Stimulated activated naive CD8-positive, alpha-beta T cell treated with anti-CD3 and anti-CD28 coated beads, Interleukin-15, Interleukin-2, amounts not matched to agents 100 U/mL and 50 U/mL, for 24 hours (primary cell): Measurements from ENCODE around the gene CCAR1.
"Not testable (repeated sequence)": the region's sequence is repeated elsewhere in the genome, so short reads cannot be mapped to it uniquely, and the experiment has no call there.

Experiments
- ATAC-seq: fragments of 150-1000 bp; cut with Tn5 transposase; one replicate; pipeline ENCODE4 v1.10.0; 2021
- DNase-seq: peaks from one replicate; pipeline ENCODE4 v3.0.0; 2021

Gene CCAR1

GRCh38 chr10:68759967-68760366, 38.9 kb downstream of the CCAR1 start:
- DNase-seq (no peak), ATAC-seq (no peak)

DNA sequence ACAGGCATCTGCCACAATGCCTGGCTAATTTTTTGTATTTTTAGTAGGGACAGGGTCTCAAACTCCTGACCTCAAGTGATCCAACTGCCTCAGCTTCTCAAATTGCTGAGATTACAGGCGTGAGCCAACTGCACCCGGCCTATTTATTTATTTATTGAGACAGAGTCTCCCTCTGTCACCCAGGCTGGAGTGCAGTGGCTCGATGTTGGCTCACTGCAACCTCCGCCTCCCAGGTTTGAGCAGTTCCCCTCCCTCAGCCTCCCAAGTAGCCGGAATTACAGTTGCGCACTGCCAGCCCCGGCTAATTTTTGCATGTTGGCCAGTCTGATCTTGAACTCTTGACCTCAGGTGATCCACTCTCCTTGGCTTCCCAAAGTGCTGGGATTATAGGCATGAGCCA, 46.4 kb downstream of the CCAR1 start:
- not testable (repeated sequence) for ATAC-seq, DNase-seq

GRCh38 chr10:68781613-68782574, 60.9 kb downstream of the CCAR1 start:
- no peak for ATAC-seq

DNA sequence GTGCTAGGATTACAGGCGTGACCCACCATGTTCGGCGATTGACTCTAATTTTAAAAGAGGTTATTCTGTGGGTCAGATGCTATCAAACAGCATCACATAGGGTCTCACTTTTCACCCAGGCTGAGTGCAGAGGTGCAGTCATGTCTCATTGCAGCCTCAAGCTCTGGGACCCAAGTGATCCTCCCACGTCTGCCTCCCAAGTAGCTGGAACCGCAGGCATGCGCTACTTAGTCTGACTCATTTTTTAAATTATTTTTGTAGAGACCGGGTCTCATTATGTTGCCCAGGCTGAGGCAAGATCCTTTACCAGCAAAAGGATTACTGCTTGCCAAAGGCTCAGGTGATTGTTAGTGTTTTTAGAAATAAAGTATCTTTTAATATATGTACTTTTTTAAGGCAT, 63.4 kb downstream of the CCAR1 start:
- DNase-seq: no peak
- ATAC-seq: no peak

More at GRCh38 chr10:68781613-68782574, 60.9 kb downstream of the CCAR1 start:
- no peak for DNase-seq

DNA sequence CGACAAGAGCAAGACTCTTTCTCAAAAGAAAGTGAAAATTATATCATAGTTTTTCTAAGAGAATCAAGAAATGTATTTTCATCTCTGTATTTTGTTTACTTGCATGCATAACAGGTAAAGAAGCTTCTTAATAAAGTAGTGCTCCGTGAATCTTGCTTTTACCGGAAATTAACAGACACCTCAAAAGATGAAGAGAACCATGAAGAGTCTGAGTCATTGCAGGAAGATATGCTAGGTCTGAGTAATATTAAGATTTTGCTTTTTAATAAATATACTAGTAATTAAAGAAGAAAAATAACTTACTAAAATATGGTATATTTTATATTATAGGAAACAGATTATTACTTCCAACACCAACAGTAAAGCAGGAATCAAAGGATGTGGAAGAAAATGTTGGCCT, 66.8 kb downstream of the CCAR1 start:
- no peak for ATAC-seq
- no peak for DNase-seq

- ATAC-seq: no peak
- no peak for DNase-seq
Observed at GRCh38 chr10:68790476-68790875, 69.4 kb downstream of the CCAR1 start.

- ATAC-seq (no peak), DNase-seq (no peak)
Observed at GRCh38 chr10:68792115-68792514, 71.1 kb downstream of the CCAR1 start.

DNA sequence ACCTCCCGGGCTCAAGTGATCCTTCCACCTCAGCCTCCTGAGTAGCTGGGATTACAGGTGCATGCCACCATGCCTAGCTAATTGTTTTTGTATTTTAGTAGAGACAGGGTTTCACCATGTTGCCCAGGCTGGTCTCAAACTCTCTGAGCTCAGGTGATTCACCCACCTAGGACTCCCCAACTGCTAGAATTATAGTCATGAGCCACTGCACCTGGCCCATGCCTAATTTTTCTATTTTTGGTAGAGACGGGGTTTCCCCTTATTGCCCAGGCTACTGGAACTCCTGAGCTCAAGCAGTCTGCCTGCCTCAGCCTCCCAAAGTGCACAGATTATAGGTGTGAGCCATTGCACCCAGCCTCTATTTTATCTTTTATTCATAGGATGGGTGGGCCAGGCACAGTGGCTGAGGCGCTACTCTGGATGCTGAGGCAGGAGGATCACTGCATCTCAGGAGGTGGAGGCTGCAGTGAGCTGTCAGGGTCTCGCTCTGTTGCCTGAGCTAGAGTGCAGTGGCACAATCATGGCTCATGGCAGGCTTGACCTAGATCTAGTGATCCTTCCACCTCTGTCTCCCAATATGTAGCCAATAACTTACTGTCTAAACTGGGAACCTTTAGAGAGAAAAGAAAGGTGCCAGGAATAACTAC, 75.0 kb downstream of the CCAR1 start:
- ATAC-seq: peak; percentile 14
- DNase-seq: no peak

DNA sequence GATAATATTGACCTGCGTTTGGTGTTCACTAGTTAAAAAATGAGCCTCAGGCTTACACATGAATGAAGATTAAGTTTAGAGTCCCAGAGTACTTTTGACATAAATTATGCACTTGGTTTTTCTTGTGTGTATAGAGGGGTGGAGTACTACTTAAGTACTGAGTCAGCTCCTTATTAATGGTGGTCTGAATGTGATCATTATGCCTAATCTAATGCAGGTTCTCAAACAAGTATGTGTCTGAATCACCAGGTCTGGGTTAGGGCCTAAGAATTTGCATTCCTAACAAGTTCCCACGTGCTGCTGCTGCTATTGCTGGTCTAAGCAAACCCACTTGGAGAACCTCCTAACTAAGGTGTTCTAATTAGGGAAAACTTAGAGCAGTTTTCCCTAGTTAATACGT, 75.6 kb downstream of the CCAR1 start:
- DNase-seq: no peak

GRCh38 chr10:68800211-68800610, 79.2 kb downstream of the CCAR1 start:
- no peak for ATAC-seq
- no peak for DNase-seq

More for the DNA sequence above, 75.6 kb downstream of the CCAR1 start:
- no peak for ATAC-seq

GRCh38 chr10:68804692-68805091, 83.7 kb downstream of the CCAR1 start:
- ATAC-seq (no peak), DNase-seq (no peak)

GRCh38 chr10:68810830-68811229, 89.8 kb downstream of the CCAR1 start:
- not testable (repeated sequence) for DNase-seq, ATAC-seq

GRCh38 chr10:68811314-68812009, 90.4 kb downstream of the CCAR1 start:
- DNase-seq (no peak), ATAC-seq (no peak)

- no peak for DNase-seq
- ATAC-seq: no peak
Observed at GRCh38 chr10:68812420-68812819, 91.4 kb downstream of the CCAR1 start.

- ATAC-seq: no peak
Observed at GRCh38 chr10:68813559-68813958, 92.5 kb downstream of the CCAR1 start.

DNA sequence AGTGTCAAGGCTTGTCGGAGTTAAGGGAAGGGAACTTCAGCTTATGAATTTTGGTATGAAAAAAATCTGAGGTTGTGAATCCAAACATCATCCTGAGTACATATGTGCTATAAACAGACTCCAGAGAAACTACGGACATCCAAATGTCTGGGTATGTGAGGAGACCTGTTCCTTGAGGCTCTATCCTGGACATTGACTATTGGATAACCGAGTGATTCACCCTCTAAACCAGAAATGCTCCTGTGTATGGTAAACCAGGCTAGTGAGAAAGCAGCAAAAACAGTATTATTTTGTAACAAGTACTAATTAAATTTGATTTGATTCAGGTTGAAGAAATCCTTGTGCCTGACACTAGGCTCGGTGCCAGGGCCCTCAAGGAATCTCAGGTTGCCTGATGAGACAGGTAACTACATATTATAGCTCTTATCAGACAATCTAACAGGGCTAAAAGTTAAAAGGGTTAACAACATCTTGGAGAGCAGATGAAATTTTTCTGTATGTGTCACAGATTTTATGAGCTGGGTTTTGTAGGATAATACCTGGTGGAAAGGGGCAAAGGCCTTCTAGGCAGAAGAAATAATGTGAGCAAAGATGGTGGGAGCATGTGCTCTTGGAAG, 95.9 kb downstream of the CCAR1 start:
- DNase-seq (no peak), ATAC-seq (no peak)

More at GRCh38 chr10:68813559-68813958, 92.5 kb downstream of the CCAR1 start:
- DNase-seq: no peak

DNA sequence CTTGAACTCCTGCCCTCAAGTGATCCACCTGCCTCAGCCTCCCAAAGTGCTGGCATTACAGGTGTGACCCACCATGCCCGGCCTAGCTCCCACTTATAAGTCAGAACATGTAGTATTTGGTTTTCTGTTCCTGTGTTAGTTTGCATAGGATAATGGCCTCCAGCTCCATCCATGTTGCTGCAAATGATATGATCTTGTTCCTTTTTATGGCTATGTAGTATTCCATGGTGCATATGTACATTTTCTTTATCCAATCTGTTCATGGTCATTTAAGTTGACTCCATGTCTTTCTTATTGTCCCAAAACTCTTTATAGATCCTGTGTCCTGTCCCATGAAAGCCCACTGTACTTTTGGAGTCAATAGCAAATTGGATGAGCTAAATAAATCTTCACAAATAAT, 99.3 kb downstream of the CCAR1 start:
- not testable (repeated sequence) for DNase-seq, ATAC-seq

- not testable (repeated sequence) for DNase-seq, ATAC-seq
Observed at GRCh38 chr10:68822626-68823025, 101.6 kb downstream of the CCAR1 start.

- DNase-seq (peak; percentile 73), ATAC-seq (peak; percentile 84)
Observed at GRCh38 chr10:68826764-68827591, 105.9 kb downstream of the CCAR1 start, which contains the start of gene STOX1. TSS of gene STOX1 (plus strand) at chr10:68827531. CDS start at chr10:68827624, 93 bp downstream.

DNA sequence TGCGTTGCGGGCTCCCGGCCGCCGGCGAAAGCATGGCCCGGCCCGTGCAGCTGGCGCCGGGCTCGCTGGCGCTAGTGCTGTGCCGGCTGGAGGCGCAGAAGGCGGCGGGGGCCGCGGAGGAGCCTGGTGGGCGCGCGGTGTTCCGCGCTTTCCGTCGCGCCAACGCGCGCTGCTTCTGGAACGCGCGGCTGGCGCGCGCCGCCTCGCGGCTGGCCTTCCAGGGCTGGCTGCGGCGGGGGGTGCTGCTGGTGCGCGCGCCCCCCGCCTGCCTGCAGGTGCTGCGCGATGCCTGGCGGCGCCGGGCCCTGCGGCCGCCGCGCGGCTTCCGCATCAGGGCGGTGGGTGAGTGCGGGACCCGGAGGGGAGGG, 106.5 kb downstream of the CCAR1 start:
- DNase-seq, ATAC-seq: not testable (repeated sequence)

DNA sequence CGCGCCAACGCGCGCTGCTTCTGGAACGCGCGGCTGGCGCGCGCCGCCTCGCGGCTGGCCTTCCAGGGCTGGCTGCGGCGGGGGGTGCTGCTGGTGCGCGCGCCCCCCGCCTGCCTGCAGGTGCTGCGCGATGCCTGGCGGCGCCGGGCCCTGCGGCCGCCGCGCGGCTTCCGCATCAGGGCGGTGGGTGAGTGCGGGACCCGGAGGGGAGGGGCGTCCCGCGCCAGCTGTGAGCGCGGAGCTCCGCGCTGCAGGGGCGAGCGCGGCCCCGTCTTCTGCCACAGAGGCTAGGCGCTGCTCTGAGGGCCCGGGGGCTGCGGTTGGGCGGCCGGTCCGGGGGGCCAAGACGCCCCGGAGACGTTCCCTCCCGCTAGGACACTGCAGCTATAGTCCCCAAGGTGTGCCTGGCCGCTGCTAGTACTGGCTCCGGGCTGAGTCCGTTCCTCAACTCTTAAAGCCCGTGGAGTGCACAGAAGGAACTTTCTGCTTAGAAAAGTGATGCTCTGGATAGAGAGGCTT, 107.1 kb downstream of the CCAR1 start:
- DNase-seq (peak; percentile 9), ATAC-seq (peak; percentile 51)
